HG03520 (cell line): ENCODE measurements around the gene CAT.

Experiments
- ATAC-seq: cut with Tn5 transposase; IDR thresholded peaks from one replicate; pipeline ENCODE4 v1.9.1; 2021; ENCODE audit warnings: mild to moderate bottlenecking, moderate library complexity; ENCODE audit not compliant: unreplicated experiment

The CAT gene

DNA sequence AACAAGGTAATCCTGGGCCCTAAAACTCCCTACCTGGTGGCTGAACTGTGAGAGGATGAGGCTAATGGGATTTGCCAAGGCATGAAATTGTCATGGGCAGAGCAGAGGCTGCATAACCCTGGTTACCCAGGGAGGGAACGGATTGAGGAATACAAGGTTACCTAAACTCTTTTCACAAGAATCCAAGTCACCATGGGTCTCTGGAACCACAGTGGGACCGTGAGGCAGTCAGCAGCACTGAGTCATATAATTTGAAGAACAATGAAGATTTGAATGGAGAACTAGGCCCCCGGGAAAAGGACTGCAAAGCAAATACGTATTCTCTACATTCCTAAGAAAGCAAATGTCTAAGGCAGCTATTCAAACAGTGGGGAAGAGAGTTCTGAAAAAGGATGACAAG, 19.8 kb downstream of the CAT start:
- no peak for ATAC-seq

DNA sequence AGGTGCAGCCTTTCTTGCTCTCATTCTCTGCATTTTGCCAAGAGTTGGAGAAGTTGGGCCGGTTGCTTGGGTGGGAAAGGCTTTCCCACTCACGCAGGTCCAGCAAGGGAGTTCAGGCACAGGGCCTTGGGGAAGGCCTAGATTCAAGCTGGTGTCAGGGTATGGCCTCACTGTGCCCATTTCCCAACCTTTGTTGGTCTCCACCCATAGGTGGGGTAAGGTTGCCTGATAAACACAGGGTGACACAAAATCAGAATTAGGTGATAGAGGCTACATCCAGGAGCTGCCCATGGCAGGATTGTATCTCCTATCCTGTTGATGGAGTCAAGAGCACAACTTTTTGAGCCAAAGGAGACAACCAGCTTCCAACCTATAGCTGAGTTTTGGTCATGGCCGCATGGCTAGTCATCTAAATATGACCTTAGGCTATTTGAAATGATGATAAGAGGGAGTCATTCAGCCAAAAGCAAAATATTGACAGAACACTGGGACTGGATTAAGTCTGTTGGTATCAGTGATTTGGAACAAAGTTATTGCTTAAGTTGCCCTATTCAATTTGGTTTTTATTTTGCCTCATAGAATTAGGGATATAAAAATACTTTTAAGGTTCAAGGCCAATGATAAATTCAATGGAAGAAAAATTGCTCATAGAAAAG, 20.9 kb downstream of the CAT start:
- no peak for ATAC-seq

DNA sequence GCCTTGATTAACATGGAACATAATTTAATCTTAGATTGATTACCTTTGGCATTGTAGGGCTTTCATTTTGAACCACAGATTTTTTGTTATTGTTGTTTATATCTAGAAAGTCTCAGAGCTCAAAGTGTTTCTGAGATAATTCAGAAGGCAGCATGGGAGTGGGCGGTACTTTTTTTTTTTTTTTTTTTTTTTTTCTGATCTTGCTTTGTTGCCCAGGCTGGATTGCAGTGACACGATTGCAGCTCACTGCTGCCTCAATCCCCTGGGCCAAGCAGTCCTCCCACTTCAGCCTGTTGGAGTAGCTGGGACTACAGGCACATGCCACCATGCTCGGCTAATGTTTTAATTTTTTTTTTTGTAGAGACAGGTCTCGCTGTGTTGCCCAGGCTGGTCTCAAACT, 21.5 kb downstream of the CAT start:
- no peak for ATAC-seq

DNA sequence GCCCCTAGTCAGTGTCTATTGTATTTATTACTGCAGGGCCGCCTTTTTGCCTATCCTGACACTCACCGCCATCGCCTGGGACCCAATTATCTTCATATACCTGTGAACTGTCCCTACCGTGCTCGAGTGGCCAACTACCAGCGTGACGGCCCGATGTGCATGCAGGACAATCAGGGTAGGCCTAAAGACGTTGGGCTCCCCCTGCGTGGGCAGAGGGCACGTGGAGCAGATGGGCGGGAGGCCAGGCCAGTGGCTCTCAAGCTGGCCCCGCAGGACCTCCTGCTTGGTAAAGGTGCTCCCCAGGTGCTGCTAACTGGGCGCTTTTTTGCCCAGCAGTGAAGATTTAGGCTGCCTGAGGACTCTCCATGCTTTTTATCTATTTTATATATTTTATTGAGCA, 22.5 kb downstream of the CAT start:
- no peak for ATAC-seq

DNA sequence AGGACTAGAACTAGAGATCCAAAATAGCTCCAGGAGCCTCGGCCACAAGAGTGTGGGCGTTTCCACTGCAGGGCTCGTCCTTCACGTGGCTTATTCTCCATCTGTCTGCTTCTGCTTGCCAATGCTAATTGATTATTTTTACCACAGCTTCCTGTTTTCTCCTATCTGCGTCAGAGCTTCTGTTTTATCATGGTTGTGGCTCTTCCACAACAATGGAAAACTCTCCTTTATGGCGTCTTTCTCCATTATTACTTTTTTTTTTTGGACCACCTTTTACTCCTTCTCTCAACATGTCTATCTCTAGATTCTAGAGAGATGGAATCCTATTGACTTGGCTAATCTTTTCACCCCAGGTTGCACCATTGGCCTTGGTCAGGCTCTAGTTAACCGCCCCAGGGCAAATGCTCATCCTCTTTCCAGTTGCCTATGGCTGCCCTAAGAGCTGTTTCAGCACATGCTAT, 25.9 kb downstream of the CAT start:
- no peak for ATAC-seq

DNA sequence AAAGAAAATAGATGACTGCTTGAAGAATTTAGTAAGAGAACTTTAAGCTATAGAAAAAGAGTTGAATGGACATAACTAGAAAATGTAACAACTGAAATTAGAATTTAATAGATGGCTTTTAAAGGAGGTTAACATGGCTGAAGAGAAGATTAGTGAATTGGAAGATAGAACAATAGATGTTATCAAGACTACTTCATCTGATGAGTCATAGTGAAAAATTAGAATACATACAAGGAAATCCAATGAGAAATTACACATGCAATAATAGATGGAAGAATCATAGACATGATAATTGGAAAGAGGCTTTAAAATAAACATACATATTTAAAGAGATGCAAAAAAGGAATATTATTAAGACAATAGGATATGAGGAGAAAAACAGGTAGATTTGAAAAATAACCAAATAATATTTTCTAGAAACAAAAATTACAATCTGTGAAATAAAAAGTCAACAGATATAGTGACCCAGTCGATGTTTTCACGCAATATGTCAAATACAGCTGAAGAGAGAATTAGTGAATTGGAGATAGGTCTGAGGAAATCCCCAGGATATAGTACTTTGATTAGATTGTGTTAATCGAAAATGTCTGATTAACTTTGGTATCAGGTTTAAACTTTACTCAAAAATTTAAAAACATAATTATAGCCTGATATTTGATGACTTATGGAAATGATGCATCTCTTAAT, 28.2 kb downstream of the CAT start:
- no peak for ATAC-seq

DNA sequence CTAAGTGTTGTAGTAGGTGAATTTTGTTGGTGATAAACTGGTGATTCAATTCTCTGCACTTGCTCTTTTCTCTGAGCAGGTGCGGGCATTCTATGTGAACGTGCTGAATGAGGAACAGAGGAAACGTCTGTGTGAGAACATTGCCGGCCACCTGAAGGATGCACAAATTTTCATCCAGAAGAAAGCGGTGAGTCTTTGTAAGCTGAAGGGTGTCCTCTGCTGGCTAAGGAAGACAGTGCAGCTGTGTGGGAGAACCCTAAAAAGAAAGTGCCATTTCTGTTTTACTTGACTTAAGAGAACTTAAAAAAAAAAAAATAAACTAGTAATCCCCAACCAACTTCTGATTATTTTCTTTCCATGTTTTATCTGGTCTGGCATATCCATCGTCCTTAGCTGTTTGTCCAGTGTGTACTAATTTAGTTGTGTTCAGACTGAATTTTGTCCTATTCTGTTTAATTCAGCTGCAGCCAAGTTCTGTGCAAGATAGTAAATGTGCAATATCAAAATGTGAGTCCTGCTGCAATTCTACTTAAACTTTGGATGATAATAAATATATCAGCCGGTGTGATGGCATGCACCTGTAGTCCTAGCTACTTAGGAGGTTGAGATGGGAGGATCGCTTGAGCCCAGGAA, 29.6 kb downstream of the CAT start:
- ATAC-seq = no peak

DNA sequence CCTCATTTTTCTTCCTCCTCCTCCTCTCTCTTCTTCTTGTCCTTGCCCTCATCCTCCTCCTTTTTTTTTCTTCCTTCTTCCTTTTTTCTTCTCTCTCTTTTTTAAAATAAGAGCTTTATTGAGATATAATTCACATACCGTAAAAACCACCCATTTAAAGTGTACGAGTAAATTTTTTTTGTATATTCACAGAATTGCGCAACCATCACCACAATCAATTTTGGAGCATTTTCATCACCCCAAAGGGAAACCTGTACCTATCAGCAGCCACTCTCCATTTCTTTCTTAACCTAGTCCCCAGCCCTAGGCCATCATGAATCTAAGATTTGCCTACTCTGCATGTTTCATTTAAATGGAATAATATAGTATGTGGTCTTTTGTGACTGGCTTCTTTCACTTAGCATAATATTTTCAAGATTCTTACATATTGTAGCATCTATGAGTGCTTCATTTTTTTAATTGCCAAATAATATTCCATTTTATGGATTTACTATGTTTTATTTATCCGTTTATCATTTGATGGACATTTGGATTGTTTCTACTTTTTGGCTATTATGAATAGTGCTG, 35.0 kb downstream of the CAT start:
- ATAC-seq = no peak

DNA sequence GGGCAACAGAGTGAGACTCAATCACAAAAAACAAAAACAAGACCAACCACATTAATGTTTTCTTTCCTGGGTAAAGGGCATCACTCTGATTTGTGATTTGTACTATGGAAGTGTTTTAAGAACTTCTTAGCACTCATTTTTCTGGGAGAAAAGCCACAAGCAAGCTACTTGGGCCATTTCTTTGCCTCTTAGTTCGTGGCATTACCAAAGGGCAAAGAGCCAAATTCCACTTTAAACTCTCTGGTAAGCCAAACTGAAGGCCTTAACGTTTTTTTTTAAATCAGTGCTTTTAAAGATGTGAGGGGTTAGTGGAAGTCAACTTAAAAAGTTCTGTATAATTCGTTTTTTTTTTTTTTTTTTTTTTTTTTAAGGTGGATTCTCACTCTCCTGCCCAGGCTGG, 36.9 kb downstream of the CAT start:
- no peak for ATAC-seq

DNA sequence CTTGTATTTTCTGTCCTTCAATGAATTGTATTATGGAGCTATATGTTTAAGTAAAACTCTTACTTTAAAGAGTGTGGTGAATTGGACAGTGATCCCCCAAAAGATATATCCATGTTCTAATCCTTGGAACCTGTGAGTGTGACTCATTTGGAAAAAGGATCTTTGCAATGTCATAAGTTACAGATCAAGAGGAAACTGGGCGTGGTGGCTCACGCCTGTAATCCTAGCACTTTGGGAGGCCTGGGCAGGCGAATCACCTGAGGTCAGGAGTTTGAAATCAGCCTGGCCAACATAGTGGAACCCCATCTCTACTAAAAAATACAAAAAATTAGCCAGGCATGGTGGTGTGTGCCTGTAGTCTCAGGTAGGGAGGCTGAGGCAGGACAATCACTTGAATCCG, 38.1 kb downstream of the CAT start:
- no peak for ATAC-seq

DNA sequence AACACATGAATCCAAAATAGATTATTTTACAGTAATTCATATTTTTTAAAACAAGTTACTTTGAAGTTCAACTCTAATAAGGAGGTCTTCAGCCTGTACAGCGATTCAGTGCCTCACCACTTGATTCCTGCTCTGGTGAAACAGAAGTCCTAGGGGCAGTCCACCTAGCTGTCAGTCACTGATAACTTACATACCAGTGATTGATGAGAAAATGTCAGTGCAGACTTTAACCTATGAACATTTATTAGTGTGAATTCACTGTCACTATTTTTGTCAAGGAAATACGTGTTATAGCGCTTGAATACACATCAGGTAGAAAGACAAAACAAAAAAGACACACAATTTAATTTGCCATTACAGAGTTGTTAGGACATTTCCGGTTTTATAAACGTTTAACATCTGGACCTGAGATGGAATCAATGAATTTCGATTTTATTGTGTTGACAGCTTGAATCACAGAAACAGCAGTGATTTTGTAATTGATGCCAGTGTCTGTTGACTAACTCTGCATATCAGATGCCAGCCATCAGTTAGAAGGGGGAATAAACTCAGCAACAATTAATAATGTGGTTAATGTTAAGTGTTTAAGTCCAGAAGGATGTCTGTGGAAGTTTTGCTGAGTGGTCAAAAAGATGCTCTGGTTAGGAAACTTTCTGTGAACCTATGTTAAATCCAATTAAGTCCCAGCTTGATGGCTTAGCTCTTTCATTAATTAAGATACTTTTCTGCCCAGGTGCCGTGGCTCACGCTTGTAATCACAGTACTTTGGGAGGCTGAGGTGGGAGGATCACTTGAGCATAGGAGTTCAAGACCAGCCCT, 40.3 kb downstream of the CAT start:
- ATAC-seq = no peak

DNA sequence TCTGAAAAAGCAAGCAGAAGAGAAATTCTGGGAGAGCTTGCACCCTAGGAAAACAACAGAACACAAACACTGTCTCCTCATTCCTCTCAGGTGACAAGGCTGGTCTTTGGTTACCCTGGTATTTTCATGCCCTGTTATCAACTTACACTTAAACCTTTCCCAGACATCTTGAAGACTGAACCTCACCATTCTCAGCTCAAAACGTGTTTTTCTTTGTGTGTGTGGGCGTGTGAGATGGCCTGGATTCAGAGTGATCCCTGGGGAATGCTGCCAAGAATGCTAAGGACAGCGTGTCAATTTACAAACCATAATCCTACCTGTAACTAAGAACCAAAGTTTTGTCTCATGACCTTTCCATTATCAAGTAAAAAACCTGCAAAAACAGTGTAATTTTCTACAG, 41.6 kb downstream of the CAT start:
- no peak for ATAC-seq

DNA sequence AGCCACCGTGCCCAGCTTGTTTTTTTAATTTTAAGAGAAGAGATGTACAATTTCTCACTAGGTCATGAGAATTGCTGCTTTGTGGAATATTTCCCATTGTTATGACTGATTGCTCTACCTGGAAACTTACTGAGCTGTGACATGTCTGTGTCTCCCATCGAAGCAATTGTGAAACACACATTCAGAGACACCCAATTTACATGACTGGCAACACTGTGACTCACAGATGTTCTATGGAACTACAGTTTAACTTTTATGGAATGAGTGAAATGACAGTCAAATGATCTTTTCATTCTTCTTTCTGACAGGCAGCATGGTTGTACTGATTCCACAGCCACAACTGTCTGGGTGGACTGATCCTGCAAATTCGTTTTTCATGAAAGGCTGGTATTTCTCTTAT, 42.6 kb downstream of the CAT start:
- ATAC-seq = no peak

DNA sequence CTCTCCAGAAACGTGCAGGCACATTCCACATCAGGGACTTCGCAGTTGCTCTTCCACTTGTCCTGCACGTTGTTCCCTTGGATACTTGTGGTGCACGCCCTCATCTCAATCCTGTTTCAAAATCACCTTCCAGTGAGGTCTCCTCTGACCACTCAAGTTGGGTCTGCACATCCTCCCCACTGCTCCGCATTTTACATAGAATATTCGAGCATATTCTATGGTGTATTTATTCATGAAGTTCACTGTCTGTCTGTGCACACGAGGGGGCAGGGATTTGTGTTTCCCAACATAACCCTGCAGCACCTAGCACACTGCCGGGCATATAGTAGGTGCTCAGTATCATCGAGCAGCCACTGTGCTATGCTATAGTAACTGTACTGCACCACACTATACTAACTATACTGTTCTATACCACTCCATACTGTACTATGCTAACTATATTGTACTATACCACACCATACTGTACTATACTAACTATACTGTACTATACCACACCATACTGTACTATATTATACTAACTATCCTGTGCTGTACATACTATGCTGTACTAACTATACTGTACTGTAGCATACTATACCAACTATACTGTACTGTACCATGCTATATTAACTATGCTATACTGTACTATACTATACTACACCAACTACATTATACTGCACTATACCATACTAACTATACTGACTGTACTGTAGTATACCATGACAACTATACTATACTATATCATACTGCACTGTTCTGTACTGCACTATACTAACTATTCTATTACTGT, 44.6 kb downstream of the CAT start:
- no peak for ATAC-seq

DNA sequence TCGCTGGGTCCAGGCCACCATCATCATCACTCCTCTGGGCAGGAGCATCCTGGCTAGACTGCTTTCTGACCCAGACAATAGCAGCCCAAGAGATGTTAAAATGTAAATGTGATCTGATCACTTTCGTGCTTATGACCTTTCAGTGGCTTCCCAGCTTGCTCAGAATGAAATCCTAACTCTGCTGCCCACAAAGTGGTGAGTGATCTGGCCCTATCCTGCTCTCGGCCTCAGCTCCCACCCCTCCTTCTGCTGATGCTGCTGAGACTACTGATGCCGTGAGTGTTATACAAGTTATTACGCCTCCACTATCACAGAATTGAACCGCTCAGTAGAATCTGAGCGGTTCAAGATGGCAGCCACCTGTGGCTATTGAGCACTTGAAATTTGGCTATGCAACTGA, 48.7 kb downstream of the CAT start:
- ATAC-seq = no peak

DNA sequence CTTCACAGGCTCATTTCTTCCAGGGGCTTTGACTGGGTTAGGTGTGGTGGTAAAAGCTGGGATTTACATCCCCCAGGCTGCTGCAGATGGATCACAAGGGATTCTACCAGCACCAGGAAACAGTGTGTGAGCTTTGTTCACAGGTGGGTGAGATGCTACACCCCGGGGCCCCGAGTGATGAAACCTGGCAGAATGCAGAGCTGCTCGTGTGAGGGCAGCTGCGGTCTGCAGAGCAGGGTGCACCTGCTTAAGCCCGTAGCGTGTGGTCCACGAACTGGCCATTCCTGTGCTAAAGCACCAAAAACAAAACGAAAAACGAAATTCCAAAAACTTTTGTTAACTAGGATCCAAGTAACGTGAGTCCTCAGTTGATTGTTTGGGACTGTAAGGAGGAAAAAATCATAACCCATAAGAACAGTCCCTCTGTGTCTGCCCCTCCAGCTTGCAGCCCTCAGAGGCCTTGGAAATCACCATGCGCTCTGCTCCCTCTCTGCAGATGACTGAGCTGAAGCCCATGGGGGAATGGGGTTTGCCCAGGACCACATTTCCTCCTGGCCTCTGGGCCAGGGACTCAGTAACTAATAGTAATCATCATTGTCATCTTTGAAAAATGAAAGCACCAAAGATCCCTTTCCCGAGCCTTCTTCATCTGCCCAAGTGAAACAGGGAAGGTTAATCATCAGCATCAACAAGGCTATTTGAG, 50.3 kb downstream of the CAT start:
- ATAC-seq = no peak

DNA sequence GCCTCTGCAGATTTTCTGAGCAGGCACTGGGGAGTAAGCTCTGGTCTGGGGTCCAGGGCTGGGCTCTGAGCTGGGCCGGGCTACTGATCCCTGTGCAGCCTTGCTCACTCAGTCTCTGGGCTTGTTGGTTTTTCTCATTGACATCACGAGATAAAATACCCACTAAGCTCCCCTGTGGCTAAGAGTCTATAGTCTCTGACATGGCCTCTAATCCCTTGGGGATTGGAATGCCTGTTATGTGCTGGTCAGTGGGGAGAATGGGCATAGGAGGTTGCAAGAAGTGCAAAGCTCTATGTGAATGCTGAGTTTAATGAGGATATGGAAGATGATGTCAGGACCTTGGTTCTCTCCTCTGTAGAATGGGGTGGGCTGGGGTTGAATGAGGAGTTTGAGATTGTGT, 51.6 kb downstream of the CAT start:
- ATAC-seq = no peak

DNA sequence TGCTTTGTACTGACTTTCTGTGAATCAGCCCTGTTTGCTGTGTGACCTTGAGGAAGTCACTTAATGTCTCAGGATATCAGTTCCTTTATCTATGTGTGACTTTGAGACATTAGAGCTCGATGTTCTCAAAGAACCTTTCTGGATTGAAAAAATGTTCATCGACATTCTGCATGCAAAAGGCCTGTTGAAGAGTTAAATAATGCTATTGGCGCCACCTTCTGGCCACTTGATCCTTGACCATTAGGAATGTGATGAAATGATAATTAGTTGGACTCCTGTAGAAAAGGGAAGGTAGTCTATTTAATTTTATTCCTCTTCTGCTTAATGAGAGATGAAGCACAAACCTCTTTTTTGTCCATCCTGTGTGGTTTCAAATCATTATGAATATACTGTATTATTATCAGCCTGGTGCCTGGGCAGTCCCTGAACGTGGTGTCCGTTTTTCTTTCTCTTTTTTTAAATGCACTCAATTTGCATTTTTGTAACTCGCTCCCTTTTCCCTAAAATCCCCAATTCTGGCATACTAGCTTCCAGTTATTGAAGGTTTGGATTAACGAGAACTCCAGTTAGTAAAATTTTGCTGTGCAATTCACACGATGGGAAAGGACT, 54.2 kb downstream of the CAT start:
- ATAC-seq = no peak

DNA sequence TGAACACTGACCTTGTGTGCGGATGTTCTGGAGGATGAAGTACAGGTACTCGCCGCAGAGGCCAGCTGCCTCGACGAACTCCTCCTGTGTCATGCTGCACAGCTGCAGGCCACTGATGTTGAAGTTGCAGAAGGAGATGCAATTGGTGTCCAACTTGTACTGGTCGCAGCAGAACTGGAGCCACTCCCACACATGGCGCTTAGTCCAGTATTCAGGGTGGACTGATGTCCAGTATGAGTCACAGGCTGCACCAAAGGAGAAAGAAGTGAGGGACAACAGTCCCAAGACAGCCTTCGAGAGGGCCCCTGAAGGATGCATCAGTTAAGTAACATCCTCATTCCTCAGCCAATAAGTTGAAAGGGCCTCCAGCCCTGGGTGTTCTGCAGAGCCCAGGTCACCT, 54.7 kb downstream of the CAT start:
- ATAC-seq = no peak
